DND-41 (cell line): Measurements from ENCODE around the gene FTO.

ENCODE experiments used
- EZH2 ChIP-seq: IDR thresholded peaks from 3 replicates; pipeline ENCODE4 v1.6.1; 2012; ENCODE audit warnings: borderline replicate concordance, low read depth, mild to moderate bottlenecking, moderate library complexity, low read length, inconsistent platforms; ENCODE audit not compliant: severe bottlenecking
- TF ChIP-seq, protein P1 (sequence below): IDR thresholded peaks from 2 replicates; pipeline ENCODE4 v1.5.1; 2012; ENCODE audit warnings: borderline replicate concordance, low read length, moderate library complexity, mild to moderate bottlenecking; ENCODE audit not compliant: poor library complexity, severe bottlenecking; ENCODE audit errors: extremely low read depth

DNA sequence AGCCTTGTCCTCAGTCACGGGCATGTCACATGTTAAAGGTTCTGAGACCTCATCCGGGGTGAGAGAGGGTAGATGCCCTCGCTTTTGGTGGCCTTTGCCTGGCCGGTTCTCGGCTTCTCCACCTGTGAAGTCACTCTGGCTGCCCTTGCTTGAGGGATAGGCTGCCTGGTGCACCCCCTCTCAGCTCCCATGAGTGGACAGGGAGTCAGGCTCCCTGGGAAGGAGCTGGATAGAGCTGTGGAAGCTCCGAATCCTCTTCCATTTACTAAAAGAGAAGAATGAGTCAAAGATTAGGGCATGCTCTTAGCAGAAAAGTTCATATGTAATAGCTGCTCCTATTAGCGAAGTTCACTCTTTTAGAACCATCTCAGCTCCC is 440.6 kb downstream of the FTO start:
- TF ChIP-seq, protein P1, sequence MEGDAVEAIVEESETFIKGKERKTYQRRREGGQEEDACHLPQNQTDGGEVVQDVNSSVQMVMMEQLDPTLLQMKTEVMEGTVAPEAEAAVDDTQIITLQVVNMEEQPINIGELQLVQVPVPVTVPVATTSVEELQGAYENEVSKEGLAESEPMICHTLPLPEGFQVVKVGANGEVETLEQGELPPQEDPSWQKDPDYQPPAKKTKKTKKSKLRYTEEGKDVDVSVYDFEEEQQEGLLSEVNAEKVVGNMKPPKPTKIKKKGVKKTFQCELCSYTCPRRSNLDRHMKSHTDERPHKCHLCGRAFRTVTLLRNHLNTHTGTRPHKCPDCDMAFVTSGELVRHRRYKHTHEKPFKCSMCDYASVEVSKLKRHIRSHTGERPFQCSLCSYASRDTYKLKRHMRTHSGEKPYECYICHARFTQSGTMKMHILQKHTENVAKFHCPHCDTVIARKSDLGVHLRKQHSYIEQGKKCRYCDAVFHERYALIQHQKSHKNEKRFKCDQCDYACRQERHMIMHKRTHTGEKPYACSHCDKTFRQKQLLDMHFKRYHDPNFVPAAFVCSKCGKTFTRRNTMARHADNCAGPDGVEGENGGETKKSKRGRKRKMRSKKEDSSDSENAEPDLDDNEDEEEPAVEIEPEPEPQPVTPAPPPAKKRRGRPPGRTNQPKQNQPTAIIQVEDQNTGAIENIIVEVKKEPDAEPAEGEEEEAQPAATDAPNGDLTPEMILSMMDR, result no peak
- no peak for TF ChIP-seq EZH2
